ENCODE results near the gene PIWIL4. TPM values are rescaled to one million over a fixed set of nuclear protein-coding genes. Genes with fewer than 3 reads are reported as not detected.
"Not testable (repeated sequence)": the region's sequence is repeated elsewhere in the genome, so short reads cannot be mapped to it uniquely, and the experiment has no call there.

Gene PIWIL4
- total and polyA plus RNA-seq, 10 donors: 3.5 to 10.3 (median 5.0) TPM

DNA sequence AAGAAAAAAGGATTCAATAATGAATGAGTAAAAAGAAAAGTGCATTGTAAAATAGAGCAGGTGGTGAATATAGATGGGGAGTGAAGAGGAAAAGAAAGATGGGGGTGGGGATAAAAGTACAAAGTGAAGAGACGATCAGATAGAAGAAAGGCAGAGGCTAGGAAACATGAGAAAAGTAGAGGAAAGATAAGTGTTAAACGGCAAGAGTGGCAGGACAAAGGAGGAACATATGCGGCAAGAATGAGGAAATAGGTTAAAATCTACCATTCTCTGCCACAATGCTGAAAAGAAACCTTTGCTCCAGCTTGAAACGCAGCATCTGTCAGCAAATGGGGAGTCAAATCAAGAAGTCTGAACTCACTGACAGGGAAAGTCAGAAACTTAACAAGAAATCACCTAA, 16.7 kb upstream of the PIWIL4 start:
- H3K4me3 ChIP-seq: no peak overlapping the region
- H3K9me3 ChIP-seq: no peaks in the 10 kb centered on the region
- no peak for DNase-seq
- no peaks in the 10 kb centered on the region for H3K36me3 ChIP-seq
- H3K4me1 ChIP-seq: peaks cover 14 to 76% (median 45%) of the 10 kb centered on the region in 6 donors
- H3K27ac ChIP-seq: peak overlapping the region in 3 of 8 donors; percentile 8 to 47 (median 39)
- WGBS, 5 donors: 29 to 48% (median 42%) methylated on average over 4 of the region's 4 CpGs
- intact Hi-C loops (cut with DNase I; ENCODE audit: low total_unique reads): no loop called here
- TF ChIP-seq, protein P1, sequence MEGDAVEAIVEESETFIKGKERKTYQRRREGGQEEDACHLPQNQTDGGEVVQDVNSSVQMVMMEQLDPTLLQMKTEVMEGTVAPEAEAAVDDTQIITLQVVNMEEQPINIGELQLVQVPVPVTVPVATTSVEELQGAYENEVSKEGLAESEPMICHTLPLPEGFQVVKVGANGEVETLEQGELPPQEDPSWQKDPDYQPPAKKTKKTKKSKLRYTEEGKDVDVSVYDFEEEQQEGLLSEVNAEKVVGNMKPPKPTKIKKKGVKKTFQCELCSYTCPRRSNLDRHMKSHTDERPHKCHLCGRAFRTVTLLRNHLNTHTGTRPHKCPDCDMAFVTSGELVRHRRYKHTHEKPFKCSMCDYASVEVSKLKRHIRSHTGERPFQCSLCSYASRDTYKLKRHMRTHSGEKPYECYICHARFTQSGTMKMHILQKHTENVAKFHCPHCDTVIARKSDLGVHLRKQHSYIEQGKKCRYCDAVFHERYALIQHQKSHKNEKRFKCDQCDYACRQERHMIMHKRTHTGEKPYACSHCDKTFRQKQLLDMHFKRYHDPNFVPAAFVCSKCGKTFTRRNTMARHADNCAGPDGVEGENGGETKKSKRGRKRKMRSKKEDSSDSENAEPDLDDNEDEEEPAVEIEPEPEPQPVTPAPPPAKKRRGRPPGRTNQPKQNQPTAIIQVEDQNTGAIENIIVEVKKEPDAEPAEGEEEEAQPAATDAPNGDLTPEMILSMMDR (IDR thresholded peaks at IDR 0.05 in 8 of 11, conservative IDR thresholded peaks at IDR 0.05 in 3 of 11): no peak
- TF ChIP-seq POLR2AphosphoS5 (IDR thresholded peaks at IDR 0.05) (no peak), POLR2A (IDR thresholded peaks at IDR 0.05) (no peak)
- H3K27me3 ChIP-seq (replicated peaks in 1 of 7): no peaks in the 10 kb centered on the region

DNA sequence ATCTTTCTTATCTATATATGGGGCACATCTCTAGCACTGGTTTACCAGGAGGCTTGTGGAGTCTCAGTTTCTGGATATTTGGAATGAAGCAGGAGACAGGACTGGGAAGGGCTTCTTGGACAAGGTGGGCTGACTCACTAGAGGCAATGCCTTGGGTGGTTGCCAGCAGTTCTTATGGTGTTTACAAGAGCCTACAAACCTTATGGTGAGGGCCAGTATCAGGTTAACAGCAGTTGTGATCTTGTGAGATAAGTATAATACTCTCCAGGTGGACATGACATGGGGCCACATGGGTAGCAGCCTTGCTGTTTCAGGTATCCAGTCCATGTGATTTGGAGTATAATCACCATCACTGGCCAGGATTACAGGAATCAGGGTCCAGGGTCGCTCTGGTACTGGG, 13.2 kb upstream of the PIWIL4 start:
- Histone ChIP-seq H3K27ac (no peak overlapping the region), H3K4me3 (no peak overlapping the region), H3K4me1 (peaks cover under 1 to 64% (median 17%) of the 10 kb centered on the region in 6 donors), H3K9me3 (no peaks in the 10 kb centered on the region), H3K27me3 (replicated peaks in 1 of 7) (no peaks in the 10 kb centered on the region), H3K36me3 (no peaks in the 10 kb centered on the region)
- 31 to 92% (median 88%) methylated on average over 1 of the region's 1 CpG for WGBS, 5 donors
- no peak for TF ChIP-seq POLR2AphosphoS5 (IDR thresholded peaks at IDR 0.05)
- no peak for TF ChIP-seq POLR2A (IDR thresholded peaks at IDR 0.05)
- TF ChIP-seq, protein P1 (IDR thresholded peaks at IDR 0.05 in 8 of 11, conservative IDR thresholded peaks at IDR 0.05 in 3 of 11): no peak
- intact Hi-C loops (cut with DNase I; ENCODE audit: low total_unique reads): no loop called here
- no peak for DNase-seq

DNA sequence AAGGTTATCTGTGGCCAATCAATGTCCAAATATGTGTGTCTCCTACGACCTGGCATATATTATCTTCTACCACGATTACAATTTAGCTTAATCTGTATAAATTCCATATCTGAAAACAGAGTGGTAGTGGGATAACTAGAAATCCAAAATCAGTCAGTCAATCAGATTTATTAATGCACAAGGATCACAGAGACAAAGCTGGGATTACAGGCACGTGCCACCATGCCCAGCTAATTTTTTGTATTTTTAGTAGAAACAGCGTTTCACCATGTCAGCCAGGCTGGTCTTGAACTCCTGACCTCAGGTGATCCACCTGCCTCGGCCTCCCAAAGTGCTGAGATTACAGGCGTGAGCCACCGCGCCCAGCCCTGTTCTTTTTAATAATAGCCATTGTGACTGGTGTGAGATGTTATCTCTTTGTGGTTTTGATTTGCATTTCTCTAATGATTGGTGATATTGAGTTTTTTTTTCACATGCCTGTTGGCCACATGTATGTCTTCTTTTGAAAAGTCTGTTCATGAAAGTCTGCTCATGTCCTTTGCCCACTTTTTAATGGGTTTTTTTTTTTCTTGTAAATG, 11.3 kb upstream of the PIWIL4 start:
- DNase-seq; H3K36me3 ChIP-seq; intact Hi-C loops (cut with DNase I; ENCODE audit: low total_unique reads); H3K4me3 ChIP-seq; H3K9me3 ChIP-seq; H3K27ac ChIP-seq; H3K27me3 ChIP-seq (replicated peaks in 1 of 7): not testable (repeated sequence)
- 85 to 94% (median 87%) methylated on average over 8 of the region's 8 CpGs for WGBS, 5 donors
- H3K4me1 ChIP-seq: peaks cover 0 to 59% (median 5%) of the 10 kb centered on the region in 6 donors

DNA sequence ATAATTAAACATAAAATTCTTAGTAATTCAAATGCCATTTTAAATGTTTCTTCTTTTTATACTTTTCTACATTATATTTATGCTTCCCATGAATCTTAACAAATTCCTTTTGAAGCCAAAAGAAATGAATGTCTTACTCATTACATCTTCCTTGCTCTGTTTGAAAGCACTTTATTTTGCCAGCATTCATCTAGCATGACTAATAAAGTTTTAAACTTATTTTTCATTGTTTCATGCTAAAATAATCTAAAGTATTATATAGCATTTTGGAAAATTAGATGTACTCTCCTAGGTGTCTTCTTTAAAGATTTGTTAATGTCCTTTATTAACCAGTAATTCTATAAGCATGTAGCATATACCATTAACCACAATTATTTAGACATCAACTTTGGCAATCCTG, 9.7 kb upstream of the PIWIL4 start:
- no peaks in the 10 kb centered on the region for H3K9me3 ChIP-seq
- peaks cover 0 to 48% (median 4%) of the 10 kb centered on the region in 6 donors for H3K4me1 ChIP-seq
- peak overlapping the region in 5 of 8 donors; percentile 45 to 77 (median 66) for H3K27ac ChIP-seq
- no peak overlapping the region for H3K4me3 ChIP-seq
- no peak for TF ChIP-seq POLR2A (IDR thresholded peaks at IDR 0.05)
- TF ChIP-seq, protein P1 (IDR thresholded peaks at IDR 0.05 in 8 of 11, conservative IDR thresholded peaks at IDR 0.05 in 3 of 11): no peak
- TF ChIP-seq POLR2AphosphoS5 (IDR thresholded peaks at IDR 0.05): no peak
- H3K36me3 ChIP-seq: no peaks in the 10 kb centered on the region
- no peaks in the 10 kb centered on the region for H3K27me3 ChIP-seq (replicated peaks in 1 of 7)
- DNase-seq: no peak
- intact Hi-C loops (cut with DNase I; ENCODE audit: low total_unique reads): no loop called here

Data from spleen (tissue), 11 donors.